SKM-1 (cell line): ENCODE data around the gene CSRP2.

ENCODE experiments used
- DNase-seq: peaks from one replicate; lab custom pipeline; 2025; ENCODE audit not compliant: unreplicated experiment; lab: John Stamatoyannopoulos, UW

Gene CSRP2

DNA sequence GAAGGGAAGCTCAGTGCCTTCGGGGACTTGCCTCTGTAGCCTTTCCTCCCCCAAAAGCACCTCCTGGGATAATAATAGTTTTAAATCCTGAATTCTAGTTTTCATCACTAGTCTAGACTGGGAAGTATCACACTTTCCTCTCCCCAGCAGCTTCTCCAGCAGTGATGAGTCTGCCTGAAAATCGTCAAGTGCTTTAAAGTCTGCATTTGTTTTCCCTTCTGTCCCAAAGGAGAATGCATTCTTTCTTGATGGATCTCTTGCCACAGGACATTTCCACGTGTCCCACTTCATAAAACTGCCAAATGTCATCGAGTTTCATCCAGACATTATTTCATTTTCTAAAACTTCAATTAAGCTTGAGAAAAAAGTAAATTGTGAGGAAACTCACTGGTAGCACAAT is 15.0 kb downstream of the CSRP2 start:
- DNase-seq, result no peak

DNA sequence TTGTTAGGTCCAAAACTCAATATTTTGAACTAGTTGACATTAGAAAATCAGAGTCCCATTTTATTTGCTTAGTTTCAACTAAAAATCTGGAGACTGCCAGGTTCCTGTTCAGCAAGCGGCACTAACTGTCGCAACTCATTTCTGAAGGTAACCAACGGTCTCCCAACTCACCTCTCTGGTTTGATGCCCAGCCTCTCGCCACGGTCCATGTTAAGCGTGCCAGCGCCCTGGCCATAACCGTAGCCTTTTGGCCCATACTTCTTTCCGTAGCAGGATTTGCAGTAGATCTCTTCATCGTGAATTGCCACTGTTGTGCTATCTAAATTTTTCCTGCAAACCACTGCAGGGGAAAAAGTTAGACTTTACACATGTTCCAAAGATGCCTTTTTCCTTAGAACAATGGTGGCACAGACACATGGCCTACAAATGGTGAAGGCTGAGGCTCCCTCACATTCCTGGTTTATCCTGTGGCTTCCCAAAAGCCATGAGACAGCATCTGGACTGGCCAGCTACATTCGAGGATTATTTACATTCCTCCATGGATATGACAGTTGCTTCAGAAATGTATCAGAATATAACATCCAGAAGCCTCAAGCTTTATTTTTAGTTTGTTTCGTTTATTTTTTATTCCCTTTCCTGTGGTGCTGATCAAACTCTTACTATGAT is 15.7 kb downstream of the CSRP2 start:
- no peak for DNase-seq

- no peak for DNase-seq
Observed at GRCh38 chr12:76860256-76860655, 18.6 kb downstream of the CSRP2 start.

DNA sequence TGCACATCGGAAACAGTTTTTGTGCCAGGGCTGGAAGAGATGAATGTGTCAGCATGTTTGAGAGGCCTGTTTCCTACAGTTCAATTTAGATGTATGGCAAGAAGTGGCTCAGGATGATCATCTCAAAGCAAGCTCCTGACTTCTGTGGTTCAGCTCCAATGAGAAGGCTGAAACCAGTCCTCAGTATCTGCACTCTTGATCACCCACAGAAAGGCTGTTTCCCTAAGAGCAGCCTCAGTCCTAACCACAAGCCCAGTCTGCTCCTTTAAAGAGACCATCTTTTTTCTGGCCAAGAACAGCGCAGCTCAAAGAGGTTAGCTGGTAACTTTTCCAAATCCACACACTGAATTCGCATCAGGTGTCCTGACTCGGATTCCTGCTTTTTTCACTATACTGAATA is 19.2 kb downstream of the CSRP2 start:
- no peak for DNase-seq

GRCh38 chr12:76856018-76856644 is 22.7 kb downstream of the CSRP2 start:
- no peak for DNase-seq

DNA sequence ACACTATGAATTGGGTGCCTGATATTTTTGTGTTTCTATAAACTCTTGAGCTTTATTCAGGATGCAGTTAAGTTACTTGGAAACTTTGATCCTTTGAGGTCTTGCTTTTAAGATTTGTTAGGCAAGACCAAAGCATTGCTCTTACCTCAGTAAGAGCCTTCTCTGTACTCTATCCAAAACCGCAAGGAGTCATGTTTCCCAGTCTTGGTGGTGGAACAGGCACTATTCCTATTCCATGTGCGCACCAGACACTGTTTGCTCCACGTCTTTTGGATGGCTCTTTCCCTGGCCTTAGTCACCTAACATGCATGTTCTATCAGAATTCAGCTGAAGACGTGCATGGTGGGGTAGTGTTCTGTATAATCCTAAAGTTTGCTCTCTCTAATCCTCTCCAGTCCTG is 23.5 kb downstream of the CSRP2 start:
- DNase-seq, result no peak

DNA sequence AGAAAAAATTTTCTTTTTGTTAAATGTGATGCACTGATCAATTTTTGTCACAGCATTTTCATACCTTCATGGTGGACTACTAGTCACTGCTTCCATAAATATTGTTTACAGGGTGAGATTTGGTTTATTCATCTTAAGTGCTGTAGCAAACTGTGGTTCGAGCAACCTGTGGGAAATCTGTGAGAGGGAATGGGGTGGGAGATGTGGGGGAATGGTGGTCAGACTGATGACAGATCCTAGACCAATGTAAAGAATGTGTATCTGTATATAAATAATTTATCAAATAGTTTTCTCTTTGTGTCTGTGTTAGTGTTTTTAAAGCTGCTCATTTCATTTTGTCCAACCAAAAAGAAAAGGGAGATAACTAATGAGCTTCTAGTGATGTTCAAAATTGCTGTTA is 26.7 kb downstream of the CSRP2 start:
- DNase-seq, result no peak

DNA sequence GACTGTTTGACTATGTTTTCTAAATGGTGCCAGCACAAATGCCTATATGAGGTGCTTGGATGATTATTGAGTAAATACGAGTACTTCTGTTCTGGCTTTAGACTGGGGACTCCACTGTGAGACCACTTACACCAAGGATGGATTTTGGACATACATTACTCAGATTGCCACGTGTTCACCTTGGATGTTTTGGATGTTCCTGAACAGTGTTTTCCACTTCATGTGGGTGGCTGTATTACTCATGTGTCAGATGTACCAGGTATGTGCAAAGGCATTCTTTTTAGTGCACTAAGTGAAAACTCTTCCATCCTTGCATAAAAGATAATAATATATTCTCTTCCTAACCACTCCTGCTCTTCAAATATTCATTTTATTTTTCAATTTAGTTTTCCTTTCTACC is 30.7 kb downstream of the CSRP2 start:
- DNase-seq, result no peak

DNA sequence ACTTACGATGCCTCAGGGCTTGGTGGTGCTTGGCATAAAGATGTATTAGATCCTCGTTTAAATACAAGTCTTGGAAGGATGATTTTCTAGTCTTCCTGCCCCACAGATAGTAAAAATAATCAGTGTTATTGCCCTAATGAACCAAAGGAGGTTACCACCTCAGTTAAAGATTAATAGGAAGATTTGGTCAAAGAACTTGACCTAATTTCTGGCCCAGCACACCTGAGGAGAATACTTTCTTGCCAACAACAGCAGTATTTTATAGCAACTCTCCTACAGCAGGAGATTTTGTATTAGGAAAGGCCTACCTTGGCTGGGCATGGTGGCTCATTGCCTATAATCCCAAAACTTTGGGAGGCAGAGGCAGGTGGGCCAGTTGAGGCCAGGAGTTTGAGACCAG is 31.6 kb downstream of the CSRP2 start:
- no peak for DNase-seq

DNA sequence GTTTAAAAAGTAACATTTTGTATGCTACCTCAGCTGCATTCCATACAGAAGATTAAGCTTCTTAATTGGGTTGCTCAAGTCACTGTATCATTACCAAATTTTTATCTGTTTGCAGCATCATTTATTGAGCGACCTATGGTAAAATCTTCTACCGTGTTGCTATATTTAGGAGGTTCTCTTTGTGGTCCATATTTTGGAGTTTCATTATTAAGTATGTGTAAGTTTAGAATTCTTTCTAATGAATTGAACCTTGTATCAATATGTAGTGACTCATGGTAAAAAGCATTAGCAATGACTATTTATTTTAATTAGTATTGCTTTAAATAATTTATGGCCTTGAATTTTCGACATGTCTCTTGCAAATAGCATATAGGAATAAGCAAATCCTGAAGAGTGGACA is 42.2 kb downstream of the CSRP2 start:
- DNase-seq, result no peak

DNA sequence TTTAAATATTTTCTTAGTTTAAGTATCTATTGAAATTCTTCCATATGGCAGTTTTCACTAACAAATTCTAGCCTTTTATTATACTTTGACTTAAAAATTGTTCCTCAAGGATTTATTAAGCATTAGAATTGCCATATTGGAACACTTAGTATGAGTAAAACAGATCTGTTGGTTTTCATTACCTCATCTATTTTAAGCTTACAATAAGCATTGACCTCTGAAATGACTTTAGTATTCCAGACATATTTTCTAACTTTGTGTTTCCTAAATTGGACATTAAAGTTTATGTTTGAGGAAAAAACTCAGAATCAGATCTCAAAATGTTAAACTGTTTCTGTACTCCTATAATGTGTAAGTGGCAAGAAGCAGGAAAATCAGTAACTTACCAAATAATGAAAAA is 48.4 kb downstream of the CSRP2 start:
- no peak for DNase-seq

DNA sequence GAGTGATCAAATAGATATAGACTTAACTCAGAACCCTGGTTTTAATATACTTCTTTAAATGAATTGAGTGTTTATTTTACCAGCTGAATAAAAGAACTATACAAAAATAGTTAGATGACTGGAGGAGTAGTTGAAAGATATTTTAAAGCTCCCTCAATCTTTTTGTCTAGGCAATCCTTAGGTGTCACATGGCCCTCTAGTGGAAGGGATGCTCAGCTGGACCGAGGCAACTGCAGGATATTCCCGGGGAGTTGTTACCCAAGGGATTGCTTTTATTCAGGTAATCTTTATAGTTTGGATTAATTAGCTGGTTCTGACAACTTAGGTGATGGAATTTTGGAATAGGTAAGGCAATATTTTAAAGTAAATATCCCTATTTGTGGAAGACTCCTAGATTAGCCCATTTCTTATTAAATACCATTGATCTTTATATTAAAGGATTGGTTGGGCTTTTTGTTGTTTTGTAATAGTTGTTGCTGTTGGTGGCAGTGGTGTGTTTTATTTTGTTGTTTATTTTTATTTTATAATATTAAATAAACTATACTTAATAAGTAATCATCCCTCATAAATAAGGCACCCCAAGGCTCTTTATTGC is 57.8 kb downstream of the CSRP2 start:
- no peak for DNase-seq

DNA sequence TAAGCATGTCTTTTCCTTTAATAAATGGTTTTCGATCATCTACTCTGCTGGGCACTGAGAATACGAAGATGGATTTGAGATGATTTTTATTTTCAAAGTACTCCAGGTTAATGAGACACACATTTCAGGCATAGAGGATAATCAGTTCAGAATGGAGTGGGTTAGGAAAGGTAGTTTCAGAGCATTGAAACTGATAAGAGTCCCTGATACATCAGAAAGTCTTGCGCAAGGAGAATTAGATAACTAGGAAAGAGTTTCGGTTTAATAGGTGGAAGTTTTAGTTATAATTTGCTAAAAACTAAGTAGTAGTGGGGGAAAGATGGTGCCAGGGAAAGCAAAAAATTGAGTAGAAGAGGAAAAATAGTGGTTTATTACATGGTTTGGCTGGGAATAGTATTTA is 64.8 kb downstream of the CSRP2 start:
- DNase-seq, result no peak

GRCh38 chr12:76813265-76813664 is 65.6 kb downstream of the CSRP2 start:
- DNase-seq, result no peak

- DNase-seq, result no peak
Observed at GRCh38 chr12:76811976-76812375, 66.8 kb downstream of the CSRP2 start.

GRCh38 chr12:76810671-76811419 is 68.0 kb downstream of the CSRP2 start:
- DNase-seq, result no peak
